GM12875 (cell line): ENCODE measurements around the gene HHIPL2.

Experiments
- H3K4me3 ChIP-seq: one replicate; pipeline ENCODE4 v1.5.1; 2011; ENCODE audit warnings: low read depth, low read length, control low read depth
- CTCF ChIP-seq: IDR thresholded peaks from 2 replicates; pipeline ENCODE4 v1.5.1; 2011; ENCODE audit warnings: low read depth, mild to moderate bottlenecking, control low read depth, inconsistent platforms, low read length, moderate library complexity, borderline replicate concordance; ENCODE audit not compliant: insufficient read depth

Gene HHIPL2

GRCh38 chr1:222586842-222587241 lies 38.9 kb upstream of the HHIPL2 start:
- H3K4me3 ChIP-seq, result no peak overlapping the region
- no peak for TF ChIP-seq CTCF

GRCh38 chr1:222583079-222583478 lies 35.2 kb upstream of the HHIPL2 start:
- no peak overlapping the region for H3K4me3 ChIP-seq
- TF ChIP-seq CTCF, result no peak

GRCh38 chr1:222582099-222582774 lies 34.3 kb upstream of the HHIPL2 start:
- no peak for TF ChIP-seq CTCF
- no peak overlapping the region for H3K4me3 ChIP-seq

- H3K4me3 ChIP-seq, result no peak overlapping the region
- no peak for TF ChIP-seq CTCF
These were observed 31.4 kb upstream of the HHIPL2 start for GRCh38 chr1:222579316-222579715.

GRCh38 chr1:222570837-222571236 lies 22.9 kb upstream of the HHIPL2 start:
- H3K4me3 ChIP-seq, result no peak overlapping the region
- TF ChIP-seq CTCF, result no peak

- H3K4me3 ChIP-seq, result no peak overlapping the region
- no peak for TF ChIP-seq CTCF
These were observed 13.8 kb upstream of the HHIPL2 start for GRCh38 chr1:222561656-222562055.

- no peak for TF ChIP-seq CTCF
These were observed 9.7 kb upstream of the HHIPL2 start for GRCh38 chr1:222557574-222557973.

More at GRCh38 chr1:222557574-222557973, 9.7 kb upstream of the HHIPL2 start:
- no peak overlapping the region for H3K4me3 ChIP-seq
